EL (cell line): ENCODE measurements around the gene MORC2.

ENCODE experiments used
- DNase-seq: peaks from one replicate; pipeline ENCODE4 v3.0.0-alpha.2; 2016

The MORC2 gene

DNA sequence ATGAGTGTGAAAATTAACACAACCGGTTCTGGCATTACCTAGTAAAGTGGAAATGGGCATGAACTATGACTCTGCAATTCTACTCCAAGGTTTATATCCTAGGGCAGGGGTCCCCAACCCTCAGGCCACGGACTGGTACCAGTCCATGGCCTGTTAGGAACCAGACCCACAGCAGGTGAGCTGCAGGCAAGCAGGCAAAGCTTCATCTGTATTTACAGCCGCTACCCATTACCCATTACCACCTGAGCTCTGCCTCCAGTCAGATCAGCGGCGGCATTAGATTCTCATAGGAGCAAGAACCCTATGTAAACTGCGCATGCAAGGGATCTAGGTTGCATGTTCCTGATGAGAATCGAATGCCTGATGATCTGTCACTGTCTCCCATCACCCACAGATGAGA lies 49.8 kb downstream of the MORC2 start:
- DNase-seq, result no peak

DNA sequence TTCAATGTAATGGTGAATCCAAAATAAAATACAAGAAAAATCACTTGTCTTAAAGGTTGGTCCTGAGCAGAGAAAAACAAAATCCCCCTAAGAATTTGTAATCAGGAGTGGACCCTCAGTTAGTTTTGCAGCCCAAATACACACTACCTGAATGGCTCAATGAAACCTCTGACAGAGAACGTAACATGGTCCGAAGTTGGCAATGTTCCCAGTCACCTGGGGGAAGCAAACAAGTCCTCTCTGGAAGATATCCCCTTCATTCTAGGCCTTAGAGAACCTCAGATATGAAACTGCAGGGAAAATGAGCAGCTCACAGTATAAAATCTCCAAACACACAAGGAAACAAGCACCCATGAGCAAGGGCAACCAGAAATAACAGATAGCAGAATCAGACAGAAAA lies 58.2 kb downstream of the MORC2 start:
- DNase-seq, result no peak

DNA sequence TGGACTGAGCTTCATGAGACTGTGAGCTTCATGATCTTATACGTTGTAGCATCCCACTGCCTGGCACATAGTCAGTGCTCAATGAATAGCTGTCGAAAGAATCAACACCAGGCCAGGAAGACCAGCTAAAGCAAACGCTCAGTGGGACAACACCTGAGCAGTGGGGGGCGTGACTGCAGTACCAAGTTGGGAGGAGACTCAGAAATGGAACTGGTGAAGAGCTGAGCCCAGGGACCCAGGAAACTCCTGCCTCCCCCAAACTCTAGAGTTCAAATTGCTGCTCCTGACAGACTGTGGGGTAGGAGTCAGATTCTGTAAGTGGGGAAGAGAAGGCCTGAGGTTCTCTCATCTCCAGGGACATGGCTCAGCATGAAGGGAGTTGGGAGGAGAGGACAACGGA lies 59.3 kb downstream of the MORC2 start:
- no peak for DNase-seq

DNA sequence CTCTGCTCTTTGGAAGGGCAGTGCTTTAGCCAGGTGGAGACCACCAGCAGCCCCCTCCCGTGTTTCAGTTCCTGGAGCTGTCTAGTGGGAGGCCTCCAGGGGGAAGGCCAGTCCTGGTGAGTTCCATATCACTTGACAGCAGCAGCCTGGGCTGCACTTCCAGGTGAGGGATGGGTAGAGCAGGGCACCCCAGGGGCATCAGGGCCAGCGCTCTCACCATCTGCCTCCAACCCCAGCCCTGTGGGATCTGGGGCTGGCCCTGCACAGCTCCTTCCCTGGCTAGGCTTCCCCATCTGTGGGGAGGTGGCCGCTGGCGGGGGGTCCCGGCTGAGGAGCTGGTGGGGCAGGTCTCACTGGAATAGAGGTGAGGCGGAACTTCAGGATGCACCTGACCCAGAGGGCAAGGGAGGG lies 60.5 kb downstream of the MORC2 start:
- DNase-seq, result no peak

DNA sequence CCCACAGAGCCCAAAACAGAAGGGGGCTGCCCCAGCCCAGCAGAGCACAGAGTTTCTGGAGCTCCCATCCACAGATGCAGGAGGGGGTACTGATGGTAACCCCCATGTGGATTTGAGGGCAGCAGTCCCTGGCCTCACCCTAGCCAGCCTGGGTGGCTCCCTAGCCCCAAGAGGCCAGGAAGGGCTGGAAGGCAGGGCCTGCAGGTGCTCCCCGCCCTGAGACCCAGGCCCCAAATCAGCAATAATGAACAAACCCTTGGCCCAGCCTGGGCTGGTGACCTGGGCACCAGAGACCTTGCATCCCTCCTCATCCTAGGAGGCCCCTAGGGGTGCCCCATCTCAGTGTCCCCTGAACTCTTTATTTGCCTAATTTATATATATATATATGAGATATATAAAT lies 61.6 kb downstream of the MORC2 start:
- no peak for DNase-seq

DNA sequence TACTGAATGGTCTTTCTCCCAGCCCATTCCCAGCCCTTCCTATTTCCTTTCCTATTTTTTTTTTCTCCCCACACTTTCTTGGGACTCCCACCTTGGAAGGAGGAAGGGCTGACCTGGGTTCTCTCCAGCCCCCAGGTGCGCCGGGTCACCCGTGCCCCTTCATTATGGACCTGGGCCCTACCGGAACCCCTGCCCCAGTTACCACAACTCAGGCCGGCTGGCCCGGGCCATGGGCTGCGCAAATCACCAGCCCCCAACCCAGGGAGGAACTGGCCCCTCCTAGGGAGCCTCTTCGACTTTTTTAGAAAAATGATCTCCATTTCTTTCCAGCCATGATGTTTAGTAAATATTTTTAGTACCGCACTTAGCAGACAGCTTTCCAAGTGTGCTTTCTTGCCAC lies 62.2 kb downstream of the MORC2 start:
- DNase-seq, result no peak

DNA sequence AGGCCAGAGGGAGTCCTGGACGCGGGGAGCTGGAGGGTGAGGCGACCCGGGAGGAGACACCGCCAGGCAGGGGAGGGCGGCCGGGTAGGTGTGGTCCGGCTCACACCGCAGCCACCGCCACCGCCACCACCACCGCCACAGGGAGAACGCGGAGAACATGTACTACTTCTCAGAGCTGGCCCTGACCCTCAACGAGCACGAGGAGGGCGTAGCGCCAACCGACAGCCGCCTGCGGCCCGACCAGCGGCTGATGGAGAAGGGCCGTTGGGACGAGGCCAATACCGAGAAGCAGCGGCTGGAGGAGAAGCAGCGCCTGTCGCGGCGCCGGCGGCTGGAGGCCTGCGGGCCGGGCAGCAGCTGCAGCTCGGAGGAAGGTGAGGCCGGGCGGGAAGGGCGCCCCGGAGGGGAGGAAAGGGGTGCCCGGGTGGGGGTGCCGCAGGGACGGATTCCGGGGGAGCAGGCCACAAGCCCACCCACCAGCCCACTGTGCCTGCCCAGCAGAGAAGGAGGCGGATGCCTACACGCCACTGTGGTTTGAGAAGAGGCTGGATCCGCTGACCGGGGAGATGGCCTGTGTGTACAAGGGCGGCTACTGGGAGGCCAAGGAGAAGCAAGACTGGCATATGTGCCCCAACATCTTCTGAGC lies 62.8 kb downstream of the MORC2 start:
- no peak for DNase-seq

DNA sequence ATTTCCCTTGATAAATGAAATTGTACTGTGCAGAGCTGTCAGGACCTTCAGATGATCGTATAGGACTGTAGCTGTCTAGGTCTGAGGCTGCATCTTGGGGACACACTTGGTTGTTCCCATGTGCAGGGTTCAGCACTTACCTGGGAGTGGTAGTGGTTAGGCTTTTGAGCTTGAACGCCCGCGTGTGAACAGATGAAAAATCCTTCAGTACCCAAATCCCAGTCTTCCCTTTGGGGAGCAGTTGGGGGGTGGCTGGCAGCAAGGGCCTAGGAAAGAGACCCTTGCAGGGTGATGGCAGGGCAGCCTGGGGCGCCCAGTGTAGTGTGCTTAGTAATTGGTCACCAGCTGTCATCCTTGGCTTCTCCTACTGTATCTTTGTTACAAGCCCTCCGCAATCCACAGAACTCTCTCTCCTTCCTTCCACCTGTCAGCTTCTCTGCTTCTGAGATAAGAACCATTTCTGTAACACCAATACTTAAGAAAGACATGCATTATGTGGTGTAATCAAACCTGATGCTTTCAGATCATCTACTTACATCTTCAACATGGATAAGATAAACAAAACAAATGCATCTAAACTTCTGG lies 64.6 kb downstream of the MORC2 start:
- DNase-seq, result no peak

DNA sequence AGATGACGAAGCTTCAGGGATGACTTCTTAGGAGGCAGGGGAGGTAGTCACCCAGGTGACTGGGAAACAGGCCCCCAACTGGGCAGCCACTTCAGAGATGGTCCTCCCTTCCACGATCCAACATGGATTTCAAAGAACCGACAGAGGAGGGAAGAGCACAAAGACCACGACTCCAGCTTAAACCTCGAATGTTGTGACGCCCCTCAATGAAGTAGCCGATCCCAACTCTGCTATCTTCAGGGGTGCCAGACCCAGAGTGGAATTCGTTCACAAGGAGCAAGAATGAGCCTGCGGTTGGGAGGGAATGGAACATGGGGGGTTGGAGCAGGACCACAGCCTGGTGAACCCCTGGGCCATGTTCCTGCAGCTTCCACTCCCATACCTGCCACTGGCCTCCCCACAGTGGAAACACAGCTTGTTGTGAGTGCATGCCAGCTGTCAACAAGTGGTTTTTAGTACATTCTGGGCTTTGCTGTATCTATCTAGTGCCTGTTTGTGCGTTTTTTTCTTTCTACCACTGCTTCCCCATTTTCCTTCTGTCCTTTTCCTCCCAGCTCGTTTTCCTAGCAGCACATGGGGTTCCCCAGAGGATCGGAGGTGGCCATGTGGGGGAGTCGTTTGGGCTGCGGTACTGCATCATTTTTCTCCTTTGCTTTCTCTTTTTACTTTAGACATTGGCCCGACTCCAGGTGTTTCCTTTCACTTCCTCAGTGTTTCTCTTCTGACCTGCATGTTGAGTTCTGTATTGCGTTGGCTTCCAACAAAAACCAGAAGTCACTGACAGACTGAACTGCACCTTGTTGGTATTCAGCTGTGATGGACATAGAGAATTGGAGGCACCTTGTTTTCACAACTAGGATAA lies 65.8 kb downstream of the MORC2 start:
- DNase-seq, result no peak

DNA sequence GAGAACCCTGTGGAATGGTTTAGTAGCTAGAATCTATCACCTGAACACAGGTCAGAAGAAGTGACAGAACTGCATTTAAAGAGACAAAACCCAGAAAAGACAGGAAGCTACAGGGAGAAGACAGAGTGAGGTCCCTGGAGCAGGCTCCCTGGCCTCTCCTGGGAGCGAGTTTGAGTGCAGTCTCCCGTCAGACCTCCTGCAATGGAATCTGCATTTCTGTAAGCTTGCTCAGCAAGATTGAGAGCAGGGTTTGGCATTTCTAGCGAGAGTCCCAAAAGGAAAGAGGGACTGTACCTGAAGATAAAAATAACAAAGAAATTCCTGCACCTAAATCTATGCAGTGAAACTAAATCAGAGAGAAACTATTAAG lies 74.2 kb downstream of the MORC2 start:
- DNase-seq, result no peak

DNA sequence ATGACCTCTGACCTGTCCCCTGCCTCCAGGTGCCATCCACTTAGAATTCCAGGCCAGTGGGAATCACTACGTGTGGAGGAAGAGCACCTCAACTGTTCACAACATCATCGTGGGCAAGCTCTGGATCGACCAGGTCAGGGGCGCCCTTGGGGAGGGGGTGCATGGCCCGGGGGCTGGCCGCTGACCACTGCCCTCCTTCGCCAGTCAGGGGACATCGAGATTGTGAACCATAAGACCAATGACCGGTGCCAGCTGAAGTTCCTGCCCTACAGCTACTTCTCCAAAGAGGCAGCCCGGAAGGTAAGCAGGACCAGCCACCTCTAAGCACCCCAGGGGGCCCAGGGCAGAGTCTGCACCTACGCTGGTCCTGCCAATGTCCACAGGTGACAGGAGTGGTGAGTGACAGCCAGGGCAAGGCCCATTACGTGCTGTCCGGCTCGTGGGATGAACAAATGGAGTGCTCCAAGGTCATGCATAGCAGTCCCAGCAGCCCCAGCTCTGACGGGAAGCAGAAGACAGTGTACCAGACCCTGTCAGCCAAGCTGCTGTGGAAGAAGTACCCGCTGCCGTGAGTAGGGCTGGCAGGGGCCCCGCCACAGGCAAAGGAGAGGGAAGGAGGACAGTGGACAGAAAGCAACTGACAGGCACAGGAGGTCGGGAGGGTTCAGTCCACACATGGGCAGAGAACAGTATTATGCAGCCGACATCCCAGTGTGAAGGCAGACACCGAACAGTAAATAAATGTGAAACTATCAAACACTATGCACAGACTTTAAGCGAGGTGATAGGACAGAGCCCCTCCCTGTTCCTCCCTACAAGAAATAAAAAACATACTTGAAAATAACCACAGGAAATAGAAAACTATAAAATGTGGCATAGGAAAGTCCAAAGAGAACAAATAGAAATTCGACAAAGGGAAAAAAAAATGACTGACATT lies 74.9 kb downstream of the MORC2 start:
- no peak for DNase-seq

DNA sequence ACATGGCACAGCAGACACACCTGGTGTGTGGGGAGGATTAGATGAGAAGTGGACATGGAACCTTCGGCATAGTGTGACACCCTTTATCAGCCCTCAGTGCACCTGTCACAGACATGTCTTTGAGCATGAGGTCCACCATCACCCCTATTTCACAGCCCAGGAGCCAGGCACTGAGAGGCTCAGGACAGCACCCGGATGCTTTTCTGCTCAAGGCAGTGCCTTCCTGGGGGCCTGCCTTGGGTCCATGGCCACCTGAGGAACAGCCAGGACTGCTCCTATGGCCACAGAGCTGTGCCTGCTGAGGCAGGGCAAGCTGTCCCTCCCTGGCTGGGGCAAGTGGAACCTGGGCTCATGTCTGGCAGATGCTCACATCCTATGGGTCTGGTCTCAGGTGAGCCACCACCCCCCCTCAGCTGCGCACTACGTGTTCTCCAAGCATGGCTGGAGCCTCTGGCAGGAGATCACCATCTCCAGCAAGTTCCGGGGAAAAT lies 75.8 kb downstream of the MORC2 start:
- no peak for DNase-seq

DNA sequence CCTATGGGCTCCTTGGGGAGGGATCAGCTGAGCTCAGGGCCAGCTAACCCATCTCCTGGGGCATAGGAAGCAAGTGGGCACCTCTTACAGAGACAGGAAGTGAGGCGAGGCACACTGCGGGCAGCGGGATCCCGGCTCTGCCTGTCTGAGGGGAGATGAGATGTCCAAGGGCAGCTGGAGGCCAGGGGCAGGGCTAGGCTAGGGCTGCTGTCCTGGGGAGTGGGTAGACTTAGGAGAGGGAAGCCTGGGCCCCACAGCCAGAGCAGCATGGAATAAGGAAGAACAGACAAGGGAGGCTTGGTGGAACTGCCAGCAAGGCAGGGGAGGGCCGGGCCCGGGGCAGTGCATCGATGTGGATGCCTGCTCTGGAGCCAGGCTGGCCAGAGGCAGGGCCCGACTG lies 76.3 kb downstream of the MORC2 start:
- no peak for DNase-seq

DNA sequence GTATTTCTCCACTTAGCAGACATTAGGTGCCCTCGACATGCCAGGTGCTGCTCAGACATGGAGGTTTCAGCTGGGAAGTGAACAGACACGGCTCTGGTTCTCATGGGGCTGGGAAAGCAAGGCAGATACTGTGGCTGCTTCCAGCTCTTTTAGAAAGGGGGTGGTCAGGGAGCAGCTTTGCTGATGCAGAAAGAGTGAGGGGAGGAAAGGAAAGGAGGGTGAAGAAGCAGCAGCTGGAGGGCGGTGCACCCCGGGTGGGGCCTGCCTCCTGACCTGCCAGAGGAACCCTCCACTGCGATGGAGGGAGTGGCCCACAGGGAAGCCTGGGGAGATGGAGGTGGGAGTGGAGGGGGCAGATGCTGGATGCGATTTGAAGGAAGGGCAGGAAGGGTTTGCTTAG lies 76.8 kb downstream of the MORC2 start:
- no peak for DNase-seq

DNA sequence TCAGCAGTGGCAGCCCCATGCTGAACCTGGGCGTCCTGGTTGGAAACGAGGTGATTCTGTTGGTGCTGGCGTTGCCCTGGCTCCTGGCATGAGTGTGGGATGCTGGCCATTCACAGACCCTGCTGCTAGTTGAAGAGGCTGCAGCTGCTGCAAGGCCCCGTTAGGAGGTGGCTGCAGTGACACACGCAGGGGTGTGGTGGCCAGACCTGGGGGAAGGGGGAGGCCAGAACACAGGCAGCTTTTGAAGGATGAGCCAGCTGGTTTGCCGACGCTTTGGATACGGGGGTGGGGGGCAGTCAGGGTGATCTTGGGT lies 77.2 kb downstream of the MORC2 start:
- no peak for DNase-seq

DNA sequence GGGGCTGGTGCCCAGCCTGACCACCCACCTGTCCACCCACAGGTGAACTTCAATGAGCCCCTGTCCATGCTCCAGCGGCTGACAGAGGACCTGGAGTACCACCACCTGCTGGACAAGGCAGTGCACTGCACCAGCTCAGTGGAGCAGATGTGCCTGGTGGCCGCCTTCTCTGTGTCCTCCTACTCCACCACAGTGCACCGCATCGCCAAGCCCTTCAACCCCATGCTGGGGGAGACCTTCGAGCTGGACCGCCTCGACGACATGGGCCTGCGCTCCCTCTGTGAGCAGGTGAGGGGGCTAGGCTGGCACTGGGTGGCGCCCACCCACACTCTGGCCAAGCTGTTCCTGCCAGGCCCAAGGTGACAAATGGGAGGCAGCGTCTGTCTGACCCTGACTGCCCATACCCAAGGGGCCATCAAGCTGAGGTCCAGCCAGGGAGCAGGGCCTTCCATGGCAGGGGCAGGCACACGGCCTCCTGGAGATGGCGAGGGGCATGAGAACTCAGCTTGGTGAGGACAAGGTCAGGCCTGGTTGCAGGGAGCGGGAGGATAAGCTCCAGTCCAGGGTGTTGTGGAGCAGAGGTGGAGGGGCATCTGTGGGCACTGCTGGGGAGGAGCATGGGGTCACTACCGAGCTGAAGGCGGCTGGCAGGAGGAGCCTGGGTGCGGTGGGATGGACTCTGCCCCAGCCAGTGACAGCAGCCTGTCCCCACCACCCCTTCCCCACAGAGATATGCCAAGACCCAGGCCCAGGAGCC lies 77.7 kb downstream of the MORC2 start:
- peak; percentile 25 for DNase-seq

DNA sequence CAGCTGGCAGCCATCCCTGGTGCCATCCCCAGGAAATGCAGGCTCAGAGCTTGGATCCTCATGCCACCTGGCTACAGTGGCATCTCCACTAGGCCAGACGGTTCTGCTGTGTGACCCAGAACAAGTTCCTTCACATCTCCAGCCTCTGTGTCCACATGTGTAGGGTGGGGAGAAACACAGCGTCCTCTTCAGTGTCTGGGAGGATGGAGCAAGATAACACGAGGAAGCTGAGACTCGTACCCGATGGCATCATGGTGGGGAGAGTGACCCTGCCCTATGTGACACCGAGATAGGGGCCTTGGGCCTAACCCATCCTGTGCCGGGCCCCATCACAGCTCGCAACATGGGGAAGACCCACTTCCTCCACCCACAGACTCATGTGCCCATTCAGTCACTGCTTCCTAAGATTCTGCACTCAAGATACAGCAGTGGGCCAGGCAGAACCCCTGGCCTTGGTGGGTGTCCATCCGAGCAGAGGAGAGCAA lies 78.5 kb downstream of the MORC2 start:
- no peak for DNase-seq

DNA sequence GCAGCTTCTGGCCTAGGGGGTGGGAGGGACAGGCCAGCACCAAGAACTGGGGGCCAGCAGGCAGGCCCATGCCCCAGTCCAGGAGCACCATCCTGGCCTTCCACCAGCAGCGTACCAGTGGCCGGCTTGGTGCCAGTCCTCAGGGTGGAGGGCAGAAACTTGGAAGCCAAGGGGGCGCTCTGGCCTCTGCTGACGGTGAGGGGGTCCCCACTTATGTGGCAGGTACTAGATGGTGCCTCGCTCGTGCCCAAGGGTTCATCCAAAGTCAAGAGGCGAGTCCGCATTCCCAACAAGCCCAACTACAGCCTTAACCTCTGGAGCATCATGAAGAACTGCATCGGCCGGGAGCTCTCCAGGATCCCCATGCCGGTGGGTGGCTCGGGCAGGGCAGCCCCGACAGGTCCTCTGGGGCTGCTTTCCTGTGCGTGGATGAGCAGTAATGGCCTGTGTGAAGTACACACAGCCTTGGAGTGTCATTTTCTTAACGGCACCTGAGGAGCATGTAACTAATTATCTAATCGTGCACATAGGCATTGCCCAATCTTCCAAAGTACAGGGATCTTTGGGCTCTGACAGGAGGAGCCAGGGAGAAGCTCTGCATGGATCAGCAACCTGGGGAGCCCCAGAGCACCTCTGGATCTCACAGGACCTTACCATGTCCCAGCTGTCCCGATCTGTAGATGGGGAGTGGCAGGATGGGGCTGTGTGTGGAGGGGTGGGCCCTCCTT lies 79.1 kb downstream of the MORC2 start:
- no peak for DNase-seq

DNA sequence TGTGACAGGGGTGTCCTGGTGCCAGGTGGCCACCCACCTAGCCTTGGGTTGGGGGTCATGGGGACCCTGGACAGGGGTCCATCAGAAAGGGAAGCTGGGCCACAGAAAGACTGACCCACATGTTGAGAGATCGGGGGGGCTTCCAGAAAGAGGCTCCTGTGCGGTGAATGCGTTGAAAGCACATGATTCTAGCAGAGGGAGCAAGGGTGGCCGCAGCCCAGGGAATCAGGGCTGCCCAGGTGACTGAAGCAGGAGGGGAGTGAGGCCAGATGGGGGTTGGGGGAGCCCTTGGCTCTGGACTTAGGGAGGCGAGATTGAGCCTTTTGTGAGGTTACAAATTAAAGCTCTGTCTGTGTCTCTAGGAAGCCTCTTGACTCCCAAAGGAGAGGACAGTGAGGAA lies 80.7 kb downstream of the MORC2 start:
- DNase-seq, result no peak

DNA sequence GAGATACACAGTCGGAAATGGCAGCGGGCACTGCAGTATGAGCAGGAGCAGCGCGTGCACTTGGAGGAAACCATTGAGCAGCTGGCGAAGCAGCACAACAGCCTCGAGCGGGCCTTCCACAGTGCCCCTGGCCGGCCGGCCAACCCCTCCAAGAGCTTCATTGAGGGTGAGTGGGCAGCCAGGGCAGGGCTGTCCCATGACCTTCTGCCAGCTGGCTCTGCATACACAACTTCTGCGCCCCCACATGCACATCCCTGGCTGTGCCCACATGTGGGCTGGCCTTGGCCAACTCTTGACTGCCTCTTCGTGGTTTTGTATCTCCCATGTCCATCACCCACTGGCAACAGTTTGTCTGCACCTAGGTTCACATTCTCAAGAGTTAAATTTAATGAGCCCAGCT lies 81.1 kb downstream of the MORC2 start:
- no peak for DNase-seq

DNA sequence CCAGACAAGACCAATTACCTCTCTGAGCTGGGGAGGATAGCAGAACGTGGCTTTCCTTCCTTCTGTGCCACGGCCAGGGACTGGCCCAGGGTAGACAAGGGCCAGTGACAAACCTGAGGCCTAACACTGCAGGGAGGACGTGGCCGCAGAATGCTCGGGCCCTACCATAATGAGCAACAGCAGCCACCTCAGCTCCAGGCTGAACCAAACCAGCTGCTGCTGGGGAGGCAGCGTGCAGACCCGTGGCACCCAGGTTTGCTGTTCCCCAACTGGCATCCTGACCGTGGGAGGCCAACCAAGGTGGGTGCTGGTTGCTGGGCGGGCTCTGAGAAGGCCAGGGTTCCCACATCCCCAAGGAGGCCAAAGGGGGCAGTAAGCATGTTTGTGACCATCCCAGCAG lies 83.0 kb downstream of the MORC2 start:
- DNase-seq, result no peak

DNA sequence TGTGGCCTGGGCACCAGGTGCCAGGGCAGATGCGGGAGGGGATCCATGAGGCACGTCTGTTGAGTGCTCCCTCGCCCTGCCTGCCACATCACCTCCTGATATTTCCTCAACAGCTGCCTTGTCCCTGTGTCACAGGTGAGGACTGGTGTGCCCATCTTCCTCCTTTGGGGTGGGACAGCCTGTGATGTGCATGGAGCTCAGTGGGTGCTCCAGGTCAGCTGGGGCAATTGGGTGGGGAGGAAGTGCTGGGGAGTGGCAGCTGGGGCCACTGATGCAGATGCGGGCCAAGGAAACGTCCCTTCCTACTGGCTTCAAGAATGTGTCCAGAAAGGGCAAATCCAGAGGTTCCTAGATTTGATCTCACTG lies 83.6 kb downstream of the MORC2 start:
- DNase-seq, result no peak
